GM18526 (cell line): Measurements from ENCODE around the gene MEIS2.

ENCODE experiments used
- POLR2A ChIP-seq: IDR thresholded peaks from 3 replicates; pipeline ENCODE4 v1.6.1; 2011; ENCODE audit not compliant: insufficient read length; ENCODE audit errors: extremely low read depth

The MEIS2 gene

DNA sequence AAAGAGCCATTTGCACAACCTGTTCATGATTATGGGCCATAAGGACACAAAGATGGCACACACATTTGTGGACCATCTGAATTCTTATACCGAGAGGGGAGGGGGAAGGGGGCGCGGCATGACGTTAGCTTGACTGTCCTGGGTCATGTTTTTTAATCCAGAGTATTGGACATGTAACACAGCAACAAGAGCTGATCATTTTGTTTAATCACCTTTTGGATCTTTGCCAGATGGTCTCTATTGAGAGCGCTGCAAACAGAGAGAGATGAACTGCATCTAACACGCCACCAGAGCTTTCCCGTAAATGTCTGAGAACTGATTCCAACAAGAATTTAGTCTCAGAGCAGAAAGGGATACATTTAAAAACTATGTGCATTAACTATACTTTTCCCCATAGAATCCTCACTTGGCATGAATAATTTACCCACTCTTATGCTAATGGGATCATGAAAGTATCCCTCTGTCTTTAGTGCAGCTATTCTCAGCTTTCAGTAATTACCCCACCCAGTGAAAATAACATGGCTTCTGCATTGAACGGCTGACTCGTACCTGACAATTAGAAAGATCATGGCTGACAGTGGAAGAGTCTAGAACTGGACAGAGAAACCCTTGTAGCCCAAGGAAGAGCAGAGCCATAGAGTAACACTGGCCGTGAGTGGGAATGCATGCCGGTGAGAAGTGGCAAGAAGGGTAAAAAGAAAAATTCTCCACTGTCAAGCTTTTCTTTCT lies 22.6 kb downstream of the MEIS2 start:
- no peak for TF ChIP-seq POLR2A

DNA sequence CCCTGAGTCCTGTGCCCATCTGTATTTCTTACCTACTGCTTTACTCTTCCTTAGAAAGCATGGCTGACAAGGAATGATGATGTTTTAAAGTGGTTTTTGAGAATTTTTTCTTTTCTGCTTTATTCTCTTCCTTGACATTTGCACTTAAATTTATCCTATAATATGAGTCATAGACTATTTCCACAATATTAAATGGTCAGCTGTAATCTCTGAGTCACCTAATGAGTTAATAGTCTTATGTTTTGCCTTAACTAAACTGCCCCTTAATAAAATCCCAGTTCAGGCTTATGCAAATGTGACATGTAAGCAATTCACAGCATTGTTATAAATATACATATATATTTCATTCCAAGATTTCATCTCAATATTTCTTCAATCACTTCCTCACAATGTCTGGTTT lies 23.8 kb downstream of the MEIS2 start:
- TF ChIP-seq POLR2A = no peak

DNA sequence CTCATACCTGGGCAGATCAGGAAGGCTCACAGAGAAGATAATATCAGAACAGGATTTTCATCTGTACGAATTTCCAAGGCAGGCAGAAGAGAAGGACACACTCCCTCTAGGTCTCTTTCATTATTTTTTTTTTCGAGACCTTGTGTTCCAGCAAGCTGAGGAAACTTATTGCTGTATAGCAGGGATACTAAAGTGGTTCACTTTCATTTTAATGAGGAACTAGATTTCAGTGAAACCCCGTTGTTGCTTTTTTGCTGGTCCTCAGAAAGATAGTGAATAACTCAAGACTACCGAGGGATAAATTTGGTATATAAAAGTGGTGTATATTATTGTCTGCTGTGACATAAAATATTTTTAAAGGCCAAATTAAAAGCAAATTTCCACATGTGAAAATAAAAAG lies 24.6 kb downstream of the MEIS2 start:
- no peak for TF ChIP-seq POLR2A

GRCh38 chr15:37072181-37072580 lies 28.2 kb downstream of the MEIS2 start:
- TF ChIP-seq POLR2A = no peak

DNA sequence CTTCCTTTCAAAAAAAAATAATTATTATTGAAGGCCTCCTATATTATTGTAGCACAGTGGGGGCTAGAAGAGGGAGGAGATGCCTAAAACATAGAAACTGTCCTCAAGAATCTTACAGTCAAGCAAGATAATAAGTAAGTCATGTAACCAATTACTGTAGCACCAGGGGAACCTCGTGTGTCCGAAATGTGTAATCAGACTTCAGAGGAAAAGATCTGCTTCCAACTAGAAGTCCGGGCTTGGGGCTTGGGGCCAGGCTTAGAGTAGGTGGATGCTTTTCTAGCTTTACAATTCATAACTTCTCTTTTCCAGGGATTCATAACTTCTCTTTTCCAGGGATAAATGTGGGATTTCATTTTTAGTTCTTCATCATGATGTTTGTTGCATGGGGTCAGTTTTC lies 29.2 kb downstream of the MEIS2 start:
- TF ChIP-seq POLR2A = no peak

DNA sequence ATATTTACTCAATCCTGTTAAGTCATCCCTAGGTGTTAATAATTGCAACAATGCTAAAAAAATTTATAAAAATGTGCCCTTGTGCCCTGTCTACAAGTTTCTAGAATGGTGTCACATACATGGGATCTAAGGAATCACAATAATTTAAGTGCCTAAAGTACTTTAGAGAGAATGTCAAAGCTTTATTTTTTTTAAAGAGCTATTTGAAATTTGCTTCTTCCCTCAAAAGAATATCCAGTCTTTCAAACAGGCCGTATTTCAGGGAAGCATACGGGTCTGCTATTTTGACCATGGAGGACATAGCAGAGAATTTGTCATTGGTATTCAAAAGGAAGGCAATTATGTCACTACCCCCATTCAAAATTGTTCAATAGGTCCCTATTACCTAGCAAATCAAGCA lies 29.7 kb downstream of the MEIS2 start:
- TF ChIP-seq POLR2A = no peak

- no peak for TF ChIP-seq POLR2A
Measured at GRCh38 chr15:37061996-37062395, 38.4 kb downstream of the MEIS2 start.

GRCh38 chr15:37059086-37059485 lies 41.3 kb downstream of the MEIS2 start:
- no peak for TF ChIP-seq POLR2A

DNA sequence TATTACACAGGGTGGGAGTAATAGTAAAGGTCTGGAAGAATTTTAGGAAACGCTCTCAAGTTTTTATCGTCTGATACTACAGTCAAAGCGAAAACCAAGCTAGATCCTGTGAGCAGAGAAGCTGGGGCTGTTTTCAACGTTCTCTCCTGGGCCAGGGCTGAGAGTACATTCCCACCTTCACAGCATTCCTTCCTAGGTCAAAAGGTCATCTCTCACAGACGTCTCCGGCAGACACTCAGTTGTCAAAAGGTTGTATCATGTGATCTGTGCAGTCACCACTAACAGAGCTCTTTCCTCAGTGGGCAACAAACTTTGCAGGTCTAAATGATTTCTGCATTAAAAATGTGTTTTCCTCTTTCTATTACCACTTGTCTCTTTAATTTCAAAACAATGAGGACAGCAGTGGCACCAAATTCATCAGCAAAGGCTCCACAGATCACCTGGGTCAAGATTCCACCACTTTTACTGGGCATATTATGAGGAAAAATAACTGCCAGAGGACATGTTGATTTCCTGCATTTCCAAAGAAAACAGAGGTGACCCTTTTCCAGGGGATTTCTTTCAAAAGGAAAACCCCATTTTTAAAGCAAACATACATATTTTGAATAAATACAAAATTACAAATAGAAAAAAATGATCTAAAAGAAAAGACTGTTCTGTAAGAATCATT lies 41.9 kb downstream of the MEIS2 start:
- no peak for TF ChIP-seq POLR2A

DNA sequence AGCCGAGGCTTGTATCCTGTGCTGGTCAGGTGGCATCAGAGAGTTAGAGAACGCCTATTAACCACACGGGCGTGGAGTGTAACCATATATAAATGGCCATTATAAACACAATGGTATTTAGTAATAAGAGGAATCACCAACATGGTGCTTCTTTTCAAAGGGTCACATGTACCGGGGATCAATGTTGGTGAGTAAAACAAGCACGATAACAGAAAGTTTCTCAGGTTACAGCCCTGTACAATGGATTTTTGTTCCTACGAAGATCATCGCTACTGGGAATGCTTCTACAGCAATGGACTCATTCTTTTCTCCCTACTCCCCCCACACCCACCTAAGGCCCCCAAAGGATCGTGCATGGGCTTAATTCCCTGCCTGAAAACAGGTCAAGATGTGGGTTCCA lies 42.5 kb downstream of the MEIS2 start:
- no peak for TF ChIP-seq POLR2A

DNA sequence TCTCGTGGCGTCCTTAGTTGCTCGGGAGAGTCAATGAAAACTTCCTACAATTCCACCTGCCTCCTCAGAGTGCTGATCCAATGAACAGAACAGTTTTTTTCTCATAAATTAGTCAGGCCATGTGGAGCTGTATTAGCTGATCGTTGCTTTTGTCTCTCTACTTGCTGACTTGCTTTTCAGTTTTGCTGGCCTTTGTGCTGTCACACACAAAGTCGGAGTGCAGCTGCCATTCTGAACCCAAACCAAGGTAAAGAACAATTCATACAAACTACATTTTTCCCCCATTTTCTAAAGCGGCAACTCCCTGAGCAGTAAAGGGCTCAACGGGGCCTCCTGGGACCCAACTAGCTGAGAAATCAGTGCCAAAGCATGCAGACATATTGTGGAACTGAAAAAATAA lies 43.1 kb downstream of the MEIS2 start:
- TF ChIP-seq POLR2A = no peak

GRCh38 chr15:37056177-37057121 lies 43.9 kb downstream of the MEIS2 start:
- TF ChIP-seq POLR2A = no peak

- TF ChIP-seq POLR2A = no peak
Measured at GRCh38 chr15:37055481-37055880, 44.9 kb downstream of the MEIS2 start.

DNA sequence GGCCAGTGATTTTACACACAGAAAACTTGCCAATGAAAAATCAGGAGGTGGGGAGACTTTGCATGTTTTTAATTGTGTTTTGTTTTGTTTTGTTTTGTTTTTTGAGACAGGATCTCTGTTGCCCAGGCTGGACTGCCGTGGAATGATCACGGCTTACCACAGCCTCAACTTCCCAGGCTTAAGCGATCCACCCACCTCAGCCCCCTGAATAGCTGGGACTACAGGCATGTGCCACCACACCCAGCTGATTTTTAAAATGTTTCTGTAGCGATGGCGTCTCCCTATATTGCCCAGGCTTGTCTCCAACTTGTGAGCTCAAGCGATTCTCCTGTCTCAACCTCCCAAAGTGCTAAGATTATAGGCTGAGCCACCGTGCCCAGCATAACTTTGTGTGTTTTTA lies 46.0 kb downstream of the MEIS2 start:
- no peak for TF ChIP-seq POLR2A

DNA sequence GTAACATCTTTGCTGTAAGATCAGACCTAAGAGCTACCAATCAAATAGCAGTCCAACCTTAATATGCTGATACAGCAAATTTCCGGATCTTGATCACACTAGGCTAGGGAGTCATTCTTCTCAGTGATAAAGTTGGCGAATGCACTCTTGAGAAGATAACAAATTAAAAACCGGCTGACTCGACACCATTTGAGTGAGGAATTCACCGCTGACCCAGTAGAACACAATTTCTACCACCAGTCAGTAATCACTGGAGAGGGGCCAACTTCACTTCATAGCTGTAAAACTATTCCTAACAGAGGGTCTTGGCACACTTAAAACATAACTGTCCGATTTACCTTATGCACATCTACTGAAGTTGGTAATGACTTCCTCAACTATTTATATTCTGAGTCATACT lies 47.2 kb downstream of the MEIS2 start:
- no peak for TF ChIP-seq POLR2A

DNA sequence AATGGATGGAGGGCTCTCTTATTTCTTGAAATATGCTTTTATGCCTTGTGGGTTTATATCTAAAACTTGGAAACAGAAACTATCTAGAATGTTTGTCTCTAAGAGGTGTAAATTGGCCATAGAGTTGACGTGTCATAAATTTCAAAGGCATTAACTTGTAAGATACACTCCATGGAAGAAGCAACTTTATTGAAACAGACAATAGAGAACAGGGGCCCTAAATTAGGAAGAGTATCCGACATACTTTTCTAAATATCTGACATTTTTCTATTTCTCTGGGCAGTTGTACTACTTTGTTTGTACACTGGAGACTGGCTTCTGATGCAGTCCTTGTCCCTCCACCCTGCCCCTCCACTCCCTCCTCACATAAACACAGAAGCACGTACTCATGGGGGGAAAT lies 50.0 kb downstream of the MEIS2 start:
- TF ChIP-seq POLR2A = no peak

GRCh38 chr15:37046876-37047614 lies 53.3 kb downstream of the MEIS2 start:
- no peak for TF ChIP-seq POLR2A
